Spleen (tissue), 11 donors: ENCODE measurements around the gene OR7C1. TPM values are rescaled to one million over a fixed set of nuclear protein-coding genes. Genes with fewer than 3 reads are reported as not detected.

Experiments used
- DNase-seq: peaks from one replicate; pipeline ENCODE4 v3.0.0-alpha.2; 2020
- H3K27ac ChIP-seq, 8 donors: fragments of 200-600 bp; sonication (generic) in 7 of 8; 1 replicate in 4 of 8; 2 replicates in 4 of 8; pipeline versions ENCODE4 v1.5.0 to v1.8.0; 2016 to 2021; ENCODE audit warnings: inconsistent platforms in 4 of 8, mild to moderate bottlenecking in 4 of 8, moderate library complexity in 1 of 8
- H3K27me3 ChIP-seq, 7 donors: fragments of 200-600 bp; sonication (generic) in 6 of 7; replicated peaks in 1 of 7; 1 replicate in 4 of 7; 2 replicates in 3 of 7; pipeline versions ENCODE4 v1.5.0 to v1.8.0; 2016 to 2021; ENCODE audit warnings: inconsistent platforms in 3 of 7, mild to moderate bottlenecking in 1 of 7
- H3K36me3 ChIP-seq, 6 donors: fragments of 200-600 bp; sonication (generic) in 5 of 6; 1 replicate in 4 of 6; 2 replicates in 2 of 6; pipeline versions ENCODE4 v1.5.0 to v1.8.0; 2016 to 2021; ENCODE audit warnings: inconsistent platforms in 2 of 6
- H3K4me1 ChIP-seq, 6 donors: fragments of 200-600 bp; sonication (generic) in 5 of 6; 1 replicate in 3 of 6; 2 replicates in 3 of 6; pipeline versions ENCODE4 v1.5.0 to v1.8.0; 2016 to 2021; ENCODE audit warnings: inconsistent platforms in 3 of 6
- H3K4me3 ChIP-seq, 8 donors: fragments of 200-600 bp; sonication (generic) in 7 of 8; 1 replicate in 4 of 8; 2 replicates in 4 of 8; pipeline versions ENCODE4 v1.5.0 to v1.8.0; 2016 to 2021; ENCODE audit warnings: inconsistent platforms in 4 of 8, mild to moderate bottlenecking in 4 of 8, moderate library complexity in 2 of 8
- H3K9me3 ChIP-seq, 8 donors: fragments of 200-600 bp; sonication (generic) in 7 of 8; 1 replicate in 4 of 8; 2 replicates in 4 of 8; pipeline versions ENCODE4 v1.5.0 to v1.8.0; 2016 to 2021; ENCODE audit warnings: inconsistent platforms in 4 of 8
- CTCF ChIP-seq, 11 experiments: fragments of 200-600 bp in 7 of 11; fragments of 450-650 bp in 4 of 11; sonication (generic) in 4 of 11; IDR thresholded peaks in 8 of 11; conservative IDR thresholded peaks in 3 of 11; 1 replicate in 7 of 11; 2 replicates in 4 of 11; pipeline versions ENCODE4 v1.4.0 to v1.8.0; 2016 to 2021; ENCODE audit warnings: antibody characterized with exemption in 11 of 11, inconsistent platforms in 4 of 11, mild to moderate bottlenecking in 1 of 11
- POLR2A ChIP-seq, 3 donors: fragments of 450-650 bp; IDR thresholded peaks; one replicate each; pipeline ENCODE4 v1.5.1; 2017; ENCODE audit warnings: antibody characterized with exemption in 3 of 3, mild to moderate bottlenecking in 1 of 3
- POLR2AphosphoS5 ChIP-seq, 3 donors: sonication (generic); formaldehyde crosslinking; IDR thresholded peaks; one replicate each; pipeline ENCODE4 v1.5.1; 2017; ENCODE audit warnings: antibody characterized with exemption in 3 of 3
- WGBS, 5 donors: extraction: QIAGEN DNeasy Blood & Tissue Kit in 3 of 5; methylation state at CpG; one replicate each; pipeline versions ENCODE4 v1.1.5 to v1.1.7; 2013 to 2018; 5-methylcytosine and 5-hydroxymethylcytosine counted together
- intact Hi-C: fragments of 100-400 bp; cut with DNase I; formaldehyde crosslinking; loops from one replicate; pipeline ENCODE4 v1.15.0; 2023; ENCODE audit warnings: low total_unique reads
- polyA plus RNA-seq, 3 donors: library from polyadenylated mRNA; stranded (reverse); fragments of 200-250 nt; gene quantifications; one replicate each; pipeline ENCODE4 v1.2.1, GENCODE V29; 2013
- total RNA-seq, 7 donors: library from RNA; depleted of rRNA in 3 of 7; stranded (reverse); fragments of >200 nt in 3 of 7; fragmentation: NEBNext Ultra II Directional in 4 of 7; extraction: Animal tissue kit (Norgen Biotek cat#: 25700) in 4 of 7; gene quantifications; one replicate each; pipeline versions ENCODE4 v1.1.0 to v1.2.1, GENCODE V29; 2016 to 2021
- donor health status: healthy with polysubstance abuse.
- donor health status: DM: no; HTN: no; CAD: no; lungs with moderate emphysema.
- donor health status: DM: no; HTN: no; CAD: no.
- donor health status: Bipolar disorder and iron deficiency.
- donor health status: healthy.
- donor health status: DM: no; HTN: no; CAD: no.
- donor health status: DM: yes; HTN: yes; CAD: no.

OR7C1 gene
- total and polyA plus RNA-seq, 10 donors = under 0.01 to 0.02 TPM; not detected in 8

DNA sequence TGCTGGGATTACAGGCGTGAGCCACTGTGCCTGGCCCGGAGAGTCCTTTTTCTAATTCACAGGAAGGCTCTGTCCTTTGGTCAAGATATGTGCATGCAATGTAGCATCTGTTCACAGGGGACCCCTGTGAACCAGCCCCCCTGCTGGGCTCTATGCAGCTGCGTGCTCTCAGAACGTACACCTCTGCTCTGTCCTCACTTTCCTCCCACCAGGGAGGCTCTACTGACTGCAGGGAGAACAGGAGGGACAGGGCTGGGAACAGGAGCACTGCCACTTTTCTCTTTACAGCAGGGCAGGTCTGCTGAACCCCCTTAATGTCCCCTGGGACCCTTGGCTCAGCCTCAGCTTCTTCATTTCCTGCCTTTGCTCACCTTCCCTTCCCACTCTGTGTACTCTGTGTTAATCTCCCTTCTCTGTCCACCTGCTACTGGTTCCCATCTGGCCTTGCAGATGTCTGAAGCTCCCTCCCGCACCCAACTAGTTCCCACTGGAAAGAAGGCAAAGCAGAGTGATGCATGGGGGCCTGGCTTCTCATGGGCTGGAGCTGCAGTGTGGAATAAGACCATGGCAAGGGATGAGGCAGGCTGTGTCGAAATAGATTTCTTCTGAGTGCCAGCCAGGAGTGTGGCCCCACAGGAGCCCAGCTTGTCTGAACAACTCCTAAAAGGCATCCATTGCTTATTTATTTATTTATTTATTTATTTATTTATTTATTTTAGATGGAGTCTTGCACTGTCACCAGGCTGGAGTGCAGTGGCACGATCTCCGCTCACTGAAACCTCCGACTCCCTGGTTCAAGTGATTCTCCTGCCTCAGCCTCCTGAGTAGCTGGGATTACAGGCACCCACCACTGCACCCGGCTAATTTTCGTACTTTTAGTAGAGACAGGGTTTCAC is 63.8 kb downstream of the OR7C1 start:
- no peak overlapping the region for H3K4me3 ChIP-seq
- peaks cover 0 to 43% (median 2%) of the 10 kb centered on the region in 6 donors for H3K4me1 ChIP-seq
- H3K9me3 ChIP-seq = no peaks in the 10 kb centered on the region
- intact Hi-C loops = no loop called here
- TF ChIP-seq CTCF (IDR thresholded peaks at IDR 0.05 in 8 of 11, conservative IDR thresholded peaks at IDR 0.05 in 3 of 11) (no peak), POLR2A (IDR thresholded peaks at IDR 0.05) (no peak), POLR2AphosphoS5 (IDR thresholded peaks at IDR 0.05) (peak in 1 of 3 donors; percentile 11)
- 84 to 87% (median 86%) methylated on average over 11 of the region's 11 CpGs for WGBS, 5 donors
- no peak overlapping the region for H3K27ac ChIP-seq
- DNase-seq = no peak
- H3K27me3 ChIP-seq = peaks cover 0 to 27% (median 3%) of the 10 kb centered on the region in 7 donors
- H3K36me3 ChIP-seq = peaks cover 0 to 78% (median 5%) of the 10 kb centered on the region in 6 donors

- WGBS, 5 donors = 65 to 86% (median 68%) methylated on average over 5 of the region's 5 CpGs
- Histone ChIP-seq H3K4me3 (no peak overlapping the region), H3K27me3 (peaks cover 0 to 16% (median 2%) of the 10 kb centered on the region in 7 donors), H3K36me3 (peaks cover 0 to 88% (median 5%) of the 10 kb centered on the region in 6 donors), H3K27ac (no peak overlapping the region), H3K4me1 (peaks cover 0 to 33% (median 2%) of the 10 kb centered on the region in 6 donors), H3K9me3 (no peaks in the 10 kb centered on the region)
- DNase-seq = no peak
- TF ChIP-seq CTCF (IDR thresholded peaks at IDR 0.05 in 8 of 11, conservative IDR thresholded peaks at IDR 0.05 in 3 of 11) (no peak), POLR2A (IDR thresholded peaks at IDR 0.05) (no peak), POLR2AphosphoS5 (IDR thresholded peaks at IDR 0.05) (no peak)
- intact Hi-C loops = no loop called here
Measured at GRCh38 chr19:14770136-14770535, 64.8 kb downstream of the OR7C1 start.

DNA sequence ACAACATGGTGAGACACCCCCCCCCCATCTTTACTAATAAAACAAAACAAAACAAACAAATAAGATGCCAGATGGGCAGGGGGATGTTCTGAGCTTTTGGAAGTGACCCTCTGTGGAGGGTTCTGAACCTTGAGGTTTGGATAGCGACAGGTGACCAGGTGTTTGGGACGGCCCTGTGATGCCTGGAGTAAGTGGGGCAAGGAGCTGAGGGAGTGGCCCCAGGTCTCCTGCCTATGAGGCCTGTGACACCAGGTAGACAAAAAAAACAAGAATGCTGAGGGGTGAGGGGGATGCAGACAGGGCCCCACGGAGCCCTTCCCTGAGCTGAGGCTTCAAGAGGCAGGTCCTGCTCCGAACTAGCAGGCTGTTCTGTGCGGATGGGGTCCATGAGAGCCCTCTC is 65.8 kb downstream of the OR7C1 start:
- peaks cover 0 to 17% (median 0%) of the 10 kb centered on the region in 7 donors for H3K27me3 ChIP-seq
- no peak overlapping the region for H3K27ac ChIP-seq
- H3K9me3 ChIP-seq = no peaks in the 10 kb centered on the region
- peaks cover 0 to 98% (median 7%) of the 10 kb centered on the region in 6 donors for H3K36me3 ChIP-seq
- peaks cover 0 to 24% (median 2%) of the 10 kb centered on the region in 6 donors for H3K4me1 ChIP-seq
- no peak overlapping the region for H3K4me3 ChIP-seq
- intact Hi-C loops = no loop called here
- no peak for TF ChIP-seq CTCF (IDR thresholded peaks at IDR 0.05 in 8 of 11, conservative IDR thresholded peaks at IDR 0.05 in 3 of 11)
- TF ChIP-seq POLR2AphosphoS5 (IDR thresholded peaks at IDR 0.05) = peak in 1 of 3 donors; percentile 13
- TF ChIP-seq POLR2A (IDR thresholded peaks at IDR 0.05) = no peak
- DNase-seq = peak; percentile 38
- WGBS, 5 donors = 78 to 94% (median 89%) methylated on average over 5 of the region's 5 CpGs

DNA sequence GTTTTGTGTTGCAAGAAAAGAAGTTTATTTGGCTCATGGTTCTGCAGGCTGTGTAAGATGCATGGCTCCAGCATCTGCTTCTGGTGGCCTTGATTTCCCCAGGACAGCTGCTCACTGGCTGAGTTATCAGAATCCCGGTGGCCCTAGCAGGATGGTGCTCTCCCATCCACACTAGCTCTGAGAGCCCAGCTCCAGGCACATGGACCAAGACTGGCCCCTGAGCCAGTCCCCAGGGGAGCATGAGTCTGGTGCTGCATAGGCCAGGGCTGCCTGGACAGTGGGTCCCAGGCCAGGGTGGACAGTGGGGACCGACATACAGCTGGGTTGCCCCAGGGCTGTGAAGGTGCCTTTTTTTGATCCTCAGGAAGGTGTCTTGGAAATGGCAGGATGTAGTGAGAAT is 67.0 kb downstream of the OR7C1 start:
- DNase-seq = peak; percentile 66
- H3K36me3 ChIP-seq = peaks cover 0 to 100% (median 8%) of the 10 kb centered on the region in 6 donors
- no peaks in the 10 kb centered on the region for H3K9me3 ChIP-seq
- no peak overlapping the region for H3K4me3 ChIP-seq
- no peak for TF ChIP-seq POLR2A (IDR thresholded peaks at IDR 0.05)
- peak in 1 of 3 donors; percentile 59 for TF ChIP-seq POLR2AphosphoS5 (IDR thresholded peaks at IDR 0.05)
- TF ChIP-seq CTCF (IDR thresholded peaks at IDR 0.05 in 8 of 11, conservative IDR thresholded peaks at IDR 0.05 in 3 of 11) = no peak
- peaks cover 0 to 20% (median 2%) of the 10 kb centered on the region in 6 donors for H3K4me1 ChIP-seq
- peaks cover 0 to 18% (median 0%) of the 10 kb centered on the region in 7 donors for H3K27me3 ChIP-seq
- intact Hi-C loops = no loop called here
- 83 to 95% (median 85%) methylated on average over 2 of the region's 2 CpGs for WGBS, 5 donors
- no peak overlapping the region for H3K27ac ChIP-seq
